ENCODE measurements around the gene COL4A6. TPM values are rescaled to one million over a fixed set of nuclear protein-coding genes. Genes with fewer than 3 reads are reported as not detected.

Gene COL4A6
- total and polyA plus RNA-seq, 2 of the 4 experiments (the other 2 are of a cell fraction): 0.36 to 0.74 TPM

DNA sequence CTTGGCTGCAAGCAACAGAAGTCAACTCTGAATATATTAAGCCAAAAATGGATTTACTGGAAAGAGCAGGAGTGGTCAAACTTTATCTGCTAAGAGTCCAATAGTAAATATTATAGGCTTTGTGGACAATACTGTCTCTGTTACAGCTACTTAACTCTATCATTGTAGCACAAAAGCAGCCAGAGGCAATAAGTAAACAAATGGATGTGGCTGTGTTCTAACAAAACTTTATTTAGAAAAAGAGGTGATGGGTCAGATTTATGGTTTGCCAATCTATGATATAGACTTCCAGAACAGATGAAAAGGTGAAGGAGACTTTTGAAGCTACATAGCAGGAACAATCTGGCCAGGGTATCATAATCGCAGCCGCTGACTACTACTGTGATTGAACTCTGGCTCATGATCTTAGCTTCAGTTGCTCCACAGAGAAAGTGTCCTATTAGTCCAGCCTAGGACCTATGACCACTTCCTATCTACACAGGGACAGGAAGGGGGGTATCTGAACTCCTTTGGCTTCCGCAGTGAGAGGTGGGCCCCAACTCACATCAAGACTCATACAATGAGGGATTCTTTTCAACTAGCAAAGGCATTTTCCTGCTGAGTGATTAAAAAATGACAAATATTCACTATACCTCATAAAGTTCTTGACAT lies 191.8 kb downstream of the COL4A6 start:
- Histone ChIP-seq H3K14ac (replicated peaks; ENCODE audit: low read depth, low read length) (no peak overlapping the region), H3K27me3 (ENCODE audit: control insufficient read depth, insufficient read depth, low read length) (peaks cover 8% of the 10 kb centered on the region), H3K56ac (ENCODE audit: extremely low read depth, insufficient read depth, low read length) (no peak overlapping the region), H3K79me1 (ENCODE audit: low read depth in 1 of 2, low read length in 2 of 2) (no peaks in the 10 kb centered on the region), H4K20me1 (ENCODE audit: insufficient read depth, low read length) (no peaks in the 10 kb centered on the region), H3K23ac (ENCODE audit: low read depth, low read length) (no peak overlapping the region), H2AK9ac (replicated peaks; ENCODE audit: low read depth, low read length, poor library complexity) (no peak overlapping the region), H2AFZ (replicated peaks; ENCODE audit: low read length, poor library complexity) (no peak overlapping the region), H3K9me1 (ENCODE audit: insufficient read depth, low read length) (no peaks in the 10 kb centered on the region), H3K36me3 (ENCODE audit: control insufficient read depth, insufficient read depth, low read length) (no peaks in the 10 kb centered on the region), H3K4ac (ENCODE audit: low read depth, low read length) (no peak overlapping the region), H4K91ac (ENCODE audit: insufficient read depth, low read depth, low read length) (no peak overlapping the region), H4K5ac (ENCODE audit: low read depth, low read length) (no peak overlapping the region), H2BK120ac (ENCODE audit: low read depth, low read length) (no peak overlapping the region), H2BK15ac (ENCODE audit: low read depth, low read length) (no peak overlapping the region), H2AK5ac (ENCODE audit: low read depth, low read length) (no peak overlapping the region), H3K4me3 (ENCODE audit: insufficient read depth, low read depth, low read length) (no peak overlapping the region), H3K9me3 (ENCODE audit: control insufficient read depth, insufficient read depth, low read length) (no peaks in the 10 kb centered on the region), H3K27ac (ENCODE audit: insufficient read depth, low read length) (no peak overlapping the region), H3K18ac (ENCODE audit: low read depth, low read length) (no peak overlapping the region; the same call in 1 of the 2 replicates), H2BK5ac (ENCODE audit: low read depth, low read length, poor library complexity, severe bottlenecking) (no peak overlapping the region), H3K4me1 (ENCODE audit: control insufficient read depth, insufficient read depth, low read length) (no peaks in the 10 kb centered on the region), H4K8ac (ENCODE audit: low read depth in 2 of 2, low read length in 2 of 2) (no peak overlapping the region), H3K4me2 (ENCODE audit: low read depth, low read length) (no peak overlapping the region), H2BK20ac (ENCODE audit: low read depth, low read length) (no peak overlapping the region), H3K9ac (ENCODE audit: low read depth, low read length) (no peak overlapping the region)
- CTCF ChIA-PET: no interaction called here
- no peak for DNase-seq
- BruUV-seq (replicated peaks): no TSS peak
- ATAC-seq (ENCODE audit: low read depth): no peak
- no CpG with 5 or more reads among the region's 3 CpGs for WGBS, 2 experiments (ENCODE audit: extremely low coverage in 2 of 2, insufficient read length in 1 of 2)
- dilution Hi-C loops (cut with HindIII; ENCODE audit: low sequenced_read_pairs, unreplicated experiment) (no loop called here), intact Hi-C loops (cut with micrococcal nuclease) (no loop called here), in situ Hi-C loops (cut with MboI; ENCODE audit: low sequenced_read_pairs) (no loop called here)
- no peak for TF ChIP-seq MXI1 (IDR thresholded peaks at IDR 0.05; ENCODE audit: borderline replicate concordance, low read depth, low read length)
- no peak for TF ChIP-seq RCOR1 (IDR thresholded peaks at IDR 0.05; ENCODE audit: insufficient replicate concordance, low read length)
- TF ChIP-seq RAD21 (IDR thresholded peaks at IDR 0.05; ENCODE audit: low read length): no peak
- TF ChIP-seq, protein P1, sequence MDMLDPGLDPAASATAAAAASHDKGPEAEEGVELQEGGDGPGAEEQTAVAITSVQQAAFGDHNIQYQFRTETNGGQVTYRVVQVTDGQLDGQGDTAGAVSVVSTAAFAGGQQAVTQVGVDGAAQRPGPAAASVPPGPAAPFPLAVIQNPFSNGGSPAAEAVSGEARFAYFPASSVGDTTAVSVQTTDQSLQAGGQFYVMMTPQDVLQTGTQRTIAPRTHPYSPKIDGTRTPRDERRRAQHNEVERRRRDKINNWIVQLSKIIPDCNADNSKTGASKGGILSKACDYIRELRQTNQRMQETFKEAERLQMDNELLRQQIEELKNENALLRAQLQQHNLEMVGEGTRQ (IDR thresholded peaks at IDR 0.05; ENCODE audit: low read depth, low read length): no peak
- TF ChIP-seq MAFK (IDR thresholded peaks at IDR 0.05; ENCODE audit: low read depth, low read length): no peak
- no peak for TF ChIP-seq POLR2A (IDR thresholded peaks at IDR 0.05; ENCODE audit: low read depth, low read length)
- TF ChIP-seq RFX5 (IDR thresholded peaks at IDR 0.05; ENCODE audit: low read depth, low read length): no peak
- no peak for TF ChIP-seq CEBPB (IDR thresholded peaks at IDR 0.05; ENCODE audit: low read depth, low read length)
- no peak for TF ChIP-seq MAZ (IDR thresholded peaks at IDR 0.05; ENCODE audit: borderline replicate concordance, low read depth, low read length)
- TF ChIP-seq SMC3 (IDR thresholded peaks at IDR 0.05; ENCODE audit: low read depth, low read length): no peak
- TF ChIP-seq FOS (IDR thresholded peaks at IDR 0.05; ENCODE audit: low read depth, low read length): no peak
- no peak for TF ChIP-seq CTCF (conservative IDR thresholded peaks at IDR 0.05; ENCODE audit: low read depth, low read length)
- TF ChIP-seq CHD1 (IDR thresholded peaks at IDR 0.05; ENCODE audit: low read depth, low read length): no peak
- no peak for TF ChIP-seq BHLHE40 (IDR thresholded peaks at IDR 0.05; ENCODE audit: low read depth, low read length)
- TF ChIP-seq ELK1 (IDR thresholded peaks at IDR 0.05; ENCODE audit: borderline replicate concordance, low read depth, low read length): no peak
- TF ChIP-seq NFE2L2 (IDR thresholded peaks at IDR 0.05; ENCODE audit: low read depth, low read length): no peak
- POLR2A ChIA-PET (ENCODE audit: unreplicated experiment): no interaction called here
